Neuron (in vitro differentiated cells): ENCODE results near the gene PSME1.
"Not testable (repeated sequence)": the region's sequence is repeated elsewhere in the genome, so short reads cannot be mapped to it uniquely, and the experiment has no call there.

Experiments
- H2AFZ ChIP-seq: one replicate; pipeline ENCODE4 v1.6.1; 2013; ENCODE audit warnings: low read depth, mild to moderate bottlenecking, inconsistent platforms, low read length, moderate library complexity
- H3K27me3 ChIP-seq: one replicate; pipeline ENCODE4 v1.6.1; 2013; ENCODE audit warnings: low read length; ENCODE audit not compliant: insufficient read depth
- H3K36me3 ChIP-seq: one replicate; pipeline ENCODE4 v1.6.1; 2013; ENCODE audit warnings: low read length; ENCODE audit not compliant: insufficient read depth
- H3K4me1 ChIP-seq: one replicate; pipeline ENCODE4 v1.6.1; 2013; ENCODE audit warnings: low read length; ENCODE audit not compliant: insufficient read depth
- H3K4me3 ChIP-seq: 2 replicates; pipeline ENCODE4 v1.5.1; 2013; ENCODE audit warnings: mild to moderate bottlenecking, low read length, moderate library complexity
- H3K9me3 ChIP-seq: one replicate; pipeline ENCODE4 v1.6.1; 2013; ENCODE audit warnings: low read length

PSME1 gene

DNA sequence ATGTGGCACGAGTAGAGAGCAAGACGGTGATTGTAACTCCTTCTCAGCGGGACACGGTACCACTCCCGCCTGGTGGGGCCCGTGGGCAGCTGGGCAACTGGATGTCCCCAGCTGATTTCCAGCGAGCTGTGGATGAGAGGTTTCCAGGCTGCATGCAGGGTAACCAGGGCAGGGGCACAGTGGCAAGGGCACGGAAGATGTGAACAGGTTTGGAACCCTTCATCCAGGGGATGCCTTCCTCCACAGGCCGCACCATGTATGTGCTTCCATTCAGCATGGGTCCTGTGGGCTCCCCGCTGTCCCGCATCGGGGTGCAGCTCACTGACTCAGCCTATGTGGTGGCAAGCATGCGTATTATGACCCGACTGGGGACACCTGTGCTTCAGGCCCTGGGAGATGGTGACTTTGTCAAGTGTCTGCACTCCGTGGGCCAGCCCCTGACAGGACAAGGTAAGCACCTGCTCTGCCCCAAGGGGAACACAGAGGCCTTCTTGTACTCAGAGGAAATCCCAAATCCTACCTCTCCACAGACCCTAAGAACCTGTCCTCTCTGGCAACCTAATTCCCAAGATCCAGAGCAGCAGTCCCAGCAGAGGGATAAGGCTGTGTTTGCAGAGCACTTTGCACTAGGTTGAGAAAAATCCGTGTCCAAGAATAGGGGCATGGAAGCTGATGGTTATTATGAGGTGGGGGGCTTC is 37.6 kb upstream of the PSME1 start:
- Histone ChIP-seq H3K27me3 (peaks cover 11% of the 10 kb centered on the region), H3K4me3 (no peak overlapping the region), H2AFZ (no peak overlapping the region), H3K36me3 (no peaks in the 10 kb centered on the region), H3K4me1 (peaks cover 2% of the 10 kb centered on the region), H3K9me3 (no peaks in the 10 kb centered on the region)

DNA sequence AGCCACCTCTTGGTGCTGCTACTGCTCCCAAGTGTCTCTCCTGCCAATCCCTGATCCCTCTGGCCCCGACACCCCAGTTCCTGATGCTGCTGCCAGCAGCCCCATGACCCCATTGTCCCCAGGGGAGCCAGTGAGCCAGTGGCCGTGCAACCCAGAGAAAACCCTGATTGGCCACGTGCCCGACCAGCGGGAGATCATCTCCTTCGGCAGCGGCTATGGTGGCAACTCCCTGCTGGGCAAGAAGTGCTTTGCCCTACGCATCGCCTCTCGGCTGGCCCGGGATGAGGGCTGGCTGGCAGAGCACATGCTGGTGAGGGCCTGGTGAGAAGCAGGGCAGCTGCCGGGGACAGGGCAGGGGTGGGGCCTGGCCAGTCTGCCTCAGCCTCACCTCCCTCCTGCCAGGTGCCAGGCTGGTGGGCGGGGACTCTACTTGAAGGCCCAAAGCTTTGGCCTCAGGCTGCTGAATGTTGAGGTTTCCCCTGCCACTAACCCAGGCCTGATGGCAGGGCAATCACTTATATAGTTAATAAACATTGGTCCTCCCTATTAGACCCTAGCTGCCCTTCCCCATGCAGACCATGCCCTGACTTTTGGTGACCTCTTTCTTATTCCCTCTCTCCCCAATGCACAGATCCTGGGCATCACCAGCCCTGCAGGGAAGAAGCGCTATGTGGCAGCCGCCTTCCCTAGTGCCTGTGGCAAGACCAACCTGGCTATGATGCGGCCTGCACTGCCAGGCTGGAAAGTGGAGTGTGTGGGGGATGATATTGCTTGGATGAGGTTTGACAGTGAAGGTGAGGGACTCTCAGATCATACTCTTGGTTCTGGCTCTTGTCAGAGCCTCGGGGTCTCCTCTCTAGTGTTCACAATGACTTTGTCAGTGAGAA is 36.8 kb upstream of the PSME1 start:
- Histone ChIP-seq H3K36me3 (no peaks in the 10 kb centered on the region), H3K4me1 (no peaks in the 10 kb centered on the region), H3K4me3 (no peak overlapping the region), H3K9me3 (no peaks in the 10 kb centered on the region), H3K27me3 (peaks cover 11% of the 10 kb centered on the region), H2AFZ (no peak overlapping the region)

DNA sequence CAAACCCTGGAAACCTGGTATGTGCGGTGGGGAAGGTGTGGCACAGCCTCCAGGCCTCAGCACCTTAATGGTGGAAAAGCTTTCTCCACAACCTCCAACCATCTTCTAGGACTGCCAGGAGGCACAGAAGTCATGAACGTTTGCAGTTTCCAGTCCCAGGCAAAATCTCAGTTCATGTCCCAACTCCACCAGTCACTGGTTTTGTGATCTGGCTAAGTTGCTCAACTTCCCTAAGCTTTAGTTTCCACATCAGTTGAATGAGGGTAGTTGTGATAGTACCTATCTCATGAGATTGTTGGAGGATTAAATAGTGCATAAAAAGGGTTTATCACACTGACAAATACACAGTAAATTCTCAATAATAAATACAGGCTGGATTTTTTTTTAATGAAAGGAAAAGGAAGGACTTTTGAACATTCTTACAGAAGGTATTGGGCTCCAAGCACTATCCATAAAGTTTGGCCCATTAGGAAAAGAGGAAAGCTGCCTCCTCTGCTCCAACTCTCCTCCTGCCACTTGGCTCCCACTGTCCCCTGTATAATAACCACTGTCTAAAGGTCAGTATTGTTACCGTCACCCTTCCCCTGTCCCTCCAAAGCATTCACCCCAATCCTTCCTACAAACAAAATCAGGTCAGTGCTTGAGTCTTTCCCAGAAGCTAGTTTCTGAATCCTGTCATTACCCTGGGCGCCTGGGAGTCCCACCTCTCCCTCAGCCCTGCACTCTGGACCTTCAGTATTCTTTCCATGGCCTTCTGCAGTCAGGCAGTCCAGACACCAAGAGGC is 35.6 kb upstream of the PSME1 start:
- H3K4me3 ChIP-seq, result no peak overlapping the region
- no peaks in the 10 kb centered on the region for H3K36me3 ChIP-seq
- no peaks in the 10 kb centered on the region for H3K4me1 ChIP-seq
- peaks cover 3% of the 10 kb centered on the region for H3K27me3 ChIP-seq
- no peak overlapping the region for H2AFZ ChIP-seq
- H3K9me3 ChIP-seq, result no peaks in the 10 kb centered on the region

DNA sequence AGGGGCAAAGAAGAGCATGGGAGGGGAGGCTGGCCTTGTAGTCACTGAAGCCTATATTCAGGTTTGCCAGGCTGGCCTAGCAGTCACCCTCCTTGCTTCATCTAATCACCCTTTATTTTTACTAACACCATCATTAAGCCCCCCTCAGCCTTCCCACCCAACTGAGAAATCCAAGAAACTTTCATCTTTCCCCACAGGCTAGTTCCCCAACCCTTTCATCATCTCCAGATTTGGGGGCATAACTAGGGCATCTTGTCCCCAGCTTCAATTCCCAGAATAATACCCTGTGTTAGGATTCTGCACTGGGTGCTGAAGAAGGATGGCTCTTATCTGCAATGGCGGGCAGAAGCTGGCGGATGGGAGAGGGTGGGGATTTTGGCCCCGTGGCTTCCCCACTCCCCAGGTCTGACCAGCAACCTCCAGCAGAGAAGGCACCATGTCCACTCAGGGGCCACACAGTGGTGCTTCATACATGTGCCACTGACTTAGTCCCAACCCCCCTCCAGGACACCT is 35.0 kb upstream of the PSME1 start:
- H3K4me1 ChIP-seq, result no peaks in the 10 kb centered on the region
- H3K9me3 ChIP-seq, result no peaks in the 10 kb centered on the region
- peaks cover 2% of the 10 kb centered on the region for H3K27me3 ChIP-seq
- no peak overlapping the region for H3K4me3 ChIP-seq
- no peak overlapping the region for H2AFZ ChIP-seq
- H3K36me3 ChIP-seq, result no peaks in the 10 kb centered on the region

DNA sequence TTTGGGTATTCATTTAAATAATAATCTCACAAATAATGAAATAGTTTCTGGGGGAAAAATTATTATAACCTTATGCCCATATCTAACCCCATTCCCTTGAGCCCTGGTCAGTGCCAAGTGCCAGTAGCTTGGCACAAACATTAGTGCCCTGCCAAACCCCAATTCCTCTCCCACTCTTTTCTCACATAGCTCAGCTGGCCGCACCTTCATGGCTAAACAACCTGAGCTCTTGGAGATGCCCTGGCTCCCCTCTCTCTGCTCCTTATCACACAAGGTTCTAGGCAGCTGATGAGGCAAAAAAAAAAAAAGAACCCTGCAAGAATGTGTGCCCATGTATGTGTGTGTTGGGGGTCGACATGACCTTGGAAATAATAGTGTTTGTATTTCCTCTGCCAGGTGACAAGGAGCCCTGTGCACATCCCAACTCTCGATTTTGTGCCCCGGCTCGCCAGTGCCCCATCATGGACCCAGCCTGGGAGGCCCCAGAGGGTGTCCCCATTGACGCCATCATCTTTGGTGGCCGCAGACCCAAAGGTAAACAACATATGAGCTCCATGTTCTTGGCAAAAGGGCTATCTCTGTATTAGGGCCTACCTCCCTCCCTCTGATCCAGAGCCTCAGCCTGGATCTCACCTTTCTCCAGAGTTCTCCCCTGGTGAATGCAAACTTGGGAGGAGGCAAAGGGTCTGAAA is 33.5 kb upstream of the PSME1 start:
- no peak overlapping the region for H3K4me3 ChIP-seq
- H3K27me3 ChIP-seq, result peaks cover 2% of the 10 kb centered on the region
- H2AFZ ChIP-seq, result no peak overlapping the region
- H3K9me3 ChIP-seq, result no peaks in the 10 kb centered on the region
- H3K36me3 ChIP-seq, result no peaks in the 10 kb centered on the region
- no peaks in the 10 kb centered on the region for H3K4me1 ChIP-seq

DNA sequence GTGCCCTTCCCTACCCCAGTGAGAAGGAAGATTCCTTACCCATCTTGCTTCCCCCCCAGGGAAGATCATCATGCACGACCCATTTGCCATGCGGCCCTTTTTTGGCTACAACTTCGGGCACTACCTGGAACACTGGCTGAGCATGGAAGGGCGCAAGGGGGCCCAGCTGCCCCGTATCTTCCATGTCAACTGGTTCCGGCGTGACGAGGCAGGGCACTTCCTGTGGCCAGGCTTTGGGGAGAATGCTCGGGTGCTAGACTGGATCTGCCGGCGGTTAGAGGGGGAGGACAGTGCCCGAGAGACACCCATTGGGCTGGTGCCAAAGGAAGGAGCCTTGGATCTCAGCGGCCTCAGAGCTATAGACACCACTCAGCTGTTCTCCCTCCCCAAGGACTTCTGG is 32.5 kb upstream of the PSME1 start:
- H2AFZ ChIP-seq, result no peak overlapping the region
- H3K4me3 ChIP-seq, result no peak overlapping the region
- H3K36me3 ChIP-seq, result no peaks in the 10 kb centered on the region
- no peaks in the 10 kb centered on the region for H3K4me1 ChIP-seq
- H3K9me3 ChIP-seq, result no peaks in the 10 kb centered on the region
- H3K27me3 ChIP-seq, result peaks cover 2% of the 10 kb centered on the region

DNA sequence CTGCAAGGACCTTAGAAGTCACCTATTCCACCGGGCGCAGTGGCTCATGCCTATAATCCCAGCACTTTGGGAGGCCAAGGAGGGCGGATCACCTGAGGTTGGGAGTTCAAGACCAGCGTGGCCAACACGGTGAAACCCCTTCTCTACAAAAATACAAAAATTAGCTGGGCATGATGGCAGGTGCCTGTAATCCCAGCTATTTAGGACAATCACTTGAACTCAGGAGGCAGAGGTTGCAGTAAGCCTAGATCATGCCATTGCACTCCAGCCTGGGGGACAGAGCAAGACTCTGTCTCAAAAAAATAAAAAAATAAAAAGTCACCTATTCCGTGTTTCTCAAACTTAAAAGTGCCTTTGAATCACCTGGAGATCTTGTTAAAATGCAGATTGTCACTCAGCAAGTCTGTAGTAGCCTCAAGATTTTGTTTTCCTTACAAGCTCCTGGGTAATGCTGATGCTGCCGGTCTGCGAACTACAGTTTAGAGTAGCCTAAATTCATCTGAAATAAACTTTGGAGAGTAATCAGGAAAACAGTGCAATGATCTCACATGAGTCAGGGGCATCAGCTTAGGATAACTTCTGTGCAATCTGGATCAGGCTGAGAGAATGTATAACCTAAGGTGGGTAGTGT is 30.3 kb upstream of the PSME1 start:
- H3K36me3 ChIP-seq, H3K27me3 ChIP-seq, H3K4me3 ChIP-seq, H3K4me1 ChIP-seq, H3K9me3 ChIP-seq, H2AFZ ChIP-seq: not testable (repeated sequence)

DNA sequence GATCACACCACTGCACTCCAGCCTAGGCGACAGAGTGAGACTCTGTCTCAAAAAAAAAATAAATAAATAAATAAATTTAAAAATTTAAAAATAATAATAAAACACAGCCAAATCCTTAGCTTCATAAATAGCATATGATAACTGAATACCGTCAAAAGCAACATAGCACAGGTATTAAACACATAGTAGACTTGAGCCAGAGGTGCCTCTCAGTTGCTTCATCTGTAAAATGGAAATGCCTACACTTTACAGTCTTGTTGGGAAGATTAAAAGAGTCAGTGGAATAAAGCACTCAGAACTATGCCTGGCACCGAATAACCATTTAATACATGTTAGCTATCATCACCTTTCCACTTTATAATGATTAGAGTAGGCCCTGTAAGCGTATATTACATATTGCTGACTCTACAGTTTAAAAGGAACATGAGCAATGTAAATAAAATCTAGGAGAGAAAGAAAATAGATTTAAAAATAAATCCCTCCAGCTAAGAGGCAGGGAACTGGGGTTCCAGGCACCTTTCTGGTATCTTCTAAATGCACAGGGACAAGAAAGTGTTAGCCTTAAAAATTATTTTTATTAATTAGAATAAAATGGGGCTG is 29.2 kb upstream of the PSME1 start:
- H3K36me3 ChIP-seq, result no peaks in the 10 kb centered on the region
- H2AFZ ChIP-seq, result no peak overlapping the region
- H3K4me3 ChIP-seq, result no peak overlapping the region
- H3K4me1 ChIP-seq, result no peaks in the 10 kb centered on the region
- no peaks in the 10 kb centered on the region for H3K9me3 ChIP-seq
- H3K27me3 ChIP-seq, result no peaks in the 10 kb centered on the region

DNA sequence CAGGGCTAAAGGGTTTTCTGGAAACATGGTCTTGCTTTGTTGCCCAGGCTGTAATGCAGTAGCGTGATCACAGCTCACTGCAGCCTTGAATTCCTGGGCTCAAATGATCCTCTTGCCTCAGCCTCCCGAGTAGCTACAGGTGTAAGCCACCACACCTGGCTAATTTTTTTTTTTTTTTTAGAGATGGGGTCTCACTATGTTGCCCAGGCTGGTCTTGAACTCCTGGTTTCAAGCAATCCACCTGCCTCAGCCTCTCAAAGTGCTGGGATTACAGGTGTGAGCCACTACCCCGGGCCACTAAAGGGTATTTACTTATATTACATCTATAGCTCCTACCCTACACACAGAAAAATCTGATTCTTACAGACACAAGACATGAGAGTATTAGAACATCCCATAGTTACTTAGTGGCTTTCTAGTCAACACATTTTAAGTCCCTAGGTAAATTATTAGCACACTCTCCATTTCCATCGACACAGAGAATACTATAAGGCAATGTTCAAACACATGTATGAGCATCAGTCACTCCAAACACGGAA is 27.6 kb upstream of the PSME1 start:
- H3K36me3 ChIP-seq, result no peaks in the 10 kb centered on the region
- no peak overlapping the region for H2AFZ ChIP-seq
- H3K9me3 ChIP-seq, result no peaks in the 10 kb centered on the region
- H3K27me3 ChIP-seq, result no peaks in the 10 kb centered on the region
- no peak overlapping the region for H3K4me3 ChIP-seq
- H3K4me1 ChIP-seq, result no peaks in the 10 kb centered on the region

DNA sequence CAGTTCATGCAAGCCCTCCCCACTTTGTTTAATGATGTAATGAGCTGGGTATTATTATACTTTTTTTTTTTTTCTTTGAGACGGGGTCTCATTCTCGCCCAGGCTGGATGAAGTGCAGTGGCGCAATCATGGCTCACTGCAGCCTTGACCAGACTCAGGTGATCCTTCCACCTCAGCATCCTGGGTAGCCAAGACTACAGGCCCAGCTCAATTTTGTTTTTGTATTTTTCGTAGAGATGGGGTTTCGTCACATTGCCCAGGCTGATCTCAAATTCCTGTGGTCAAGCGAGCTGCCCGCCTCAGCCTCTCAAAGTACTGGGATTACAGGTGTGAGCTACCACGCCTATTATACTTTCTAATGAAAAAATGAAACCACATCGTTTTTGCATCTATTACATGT is 25.9 kb upstream of the PSME1 start:
- Histone ChIP-seq H2AFZ (no peak overlapping the region), H3K4me3 (no peak overlapping the region), H3K4me1 (no peaks in the 10 kb centered on the region)

DNA sequence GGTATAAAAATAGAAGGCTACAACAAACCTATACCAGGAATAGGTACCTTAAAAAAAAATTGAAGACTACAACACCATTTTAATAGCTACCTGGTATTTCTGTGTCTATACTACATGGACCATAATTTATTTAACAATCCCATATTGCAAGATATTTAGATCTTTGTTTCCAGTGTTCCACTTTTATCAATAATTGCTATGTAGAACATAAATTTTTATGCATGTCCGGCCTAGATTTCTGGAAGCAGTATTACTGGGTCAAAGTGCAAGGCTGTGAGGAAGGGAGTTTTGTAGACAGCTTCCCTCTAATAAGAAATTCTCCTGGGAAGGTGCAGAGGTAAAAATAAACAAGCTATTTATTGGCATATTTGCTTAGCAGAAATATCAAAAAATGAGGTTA is 25.5 kb upstream of the PSME1 start:
- Histone ChIP-seq H3K36me3 (no peaks in the 10 kb centered on the region), H3K9me3 (no peaks in the 10 kb centered on the region), H3K4me3 (no peak overlapping the region), H3K4me1 (peaks cover 1% of the 10 kb centered on the region), H3K27me3 (no peaks in the 10 kb centered on the region), H2AFZ (no peak overlapping the region)

More for the DNA sequence above, 25.9 kb upstream of the PSME1 start:
- H3K36me3 ChIP-seq, result no peaks in the 10 kb centered on the region
- no peaks in the 10 kb centered on the region for H3K27me3 ChIP-seq
- H3K9me3 ChIP-seq, result no peaks in the 10 kb centered on the region

DNA sequence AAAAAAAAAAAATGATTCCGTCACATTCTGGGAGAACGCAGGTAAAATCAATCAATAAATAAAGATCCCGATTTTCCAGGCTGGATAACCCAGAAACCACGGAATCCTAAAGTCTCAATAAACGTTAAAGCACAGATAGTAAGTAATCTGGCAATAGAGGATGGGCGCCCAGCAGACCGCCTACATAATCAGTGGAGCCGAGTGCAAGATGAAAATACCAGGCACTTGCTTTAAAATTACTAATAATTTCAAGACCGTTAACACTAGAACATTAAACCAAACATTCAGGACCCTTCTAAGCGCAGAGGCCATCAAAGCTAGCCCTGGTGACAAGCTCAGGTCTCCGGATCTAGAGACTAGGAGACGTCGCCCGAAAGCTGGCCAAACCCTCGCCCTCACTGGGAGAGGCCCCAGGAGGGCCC is 22.6 kb upstream of the PSME1 start:
- peak overlapping the region; percentile 81 for H2AFZ ChIP-seq
- H3K9me3 ChIP-seq, result no peaks in the 10 kb centered on the region
- no peaks in the 10 kb centered on the region for H3K27me3 ChIP-seq
- peak overlapping the region; percentile 84 for H3K4me3 ChIP-seq
- peaks cover 10% of the 10 kb centered on the region for H3K36me3 ChIP-seq
- H3K4me1 ChIP-seq, result peaks cover 9% of the 10 kb centered on the region
